ENCODE data around the gene TMEM140. TPM values are rescaled to one million over a fixed set of nuclear protein-coding genes. Genes with fewer than 3 reads are reported as not detected.
A peak's percentile ranks its signal among the peaks of the same experiment; 100 is the strongest.
"Not testable (repeated sequence)": the region's sequence is repeated elsewhere in the genome, so short reads cannot be mapped to it uniquely, and the experiment has no call there.

TMEM140 gene
- total RNA-seq, 1 experiment from 2014 or later = 4.1 TPM

DNA sequence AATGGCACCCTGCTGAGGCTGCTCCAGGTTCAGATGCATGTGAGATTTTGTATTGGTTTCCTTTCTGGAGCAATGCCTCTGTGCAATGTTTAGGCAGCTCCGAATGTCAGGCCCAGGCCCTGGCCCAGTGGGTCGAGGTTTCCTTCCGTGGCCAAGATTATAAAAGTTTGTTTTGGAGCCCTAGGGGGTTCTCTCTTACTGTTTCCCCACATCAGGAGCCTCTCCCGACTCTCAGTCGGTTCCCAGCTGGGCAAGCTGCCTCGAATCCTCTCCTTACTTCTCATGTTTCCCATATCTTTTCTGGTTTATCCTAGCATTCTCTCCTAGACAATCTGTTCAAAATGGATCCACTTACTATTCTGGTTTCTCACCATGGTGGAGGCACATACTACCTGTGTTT is 11.0 kb downstream of the TMEM140 start:
- no peak for DNase-seq (ENCODE audit: low spot score)

DNA sequence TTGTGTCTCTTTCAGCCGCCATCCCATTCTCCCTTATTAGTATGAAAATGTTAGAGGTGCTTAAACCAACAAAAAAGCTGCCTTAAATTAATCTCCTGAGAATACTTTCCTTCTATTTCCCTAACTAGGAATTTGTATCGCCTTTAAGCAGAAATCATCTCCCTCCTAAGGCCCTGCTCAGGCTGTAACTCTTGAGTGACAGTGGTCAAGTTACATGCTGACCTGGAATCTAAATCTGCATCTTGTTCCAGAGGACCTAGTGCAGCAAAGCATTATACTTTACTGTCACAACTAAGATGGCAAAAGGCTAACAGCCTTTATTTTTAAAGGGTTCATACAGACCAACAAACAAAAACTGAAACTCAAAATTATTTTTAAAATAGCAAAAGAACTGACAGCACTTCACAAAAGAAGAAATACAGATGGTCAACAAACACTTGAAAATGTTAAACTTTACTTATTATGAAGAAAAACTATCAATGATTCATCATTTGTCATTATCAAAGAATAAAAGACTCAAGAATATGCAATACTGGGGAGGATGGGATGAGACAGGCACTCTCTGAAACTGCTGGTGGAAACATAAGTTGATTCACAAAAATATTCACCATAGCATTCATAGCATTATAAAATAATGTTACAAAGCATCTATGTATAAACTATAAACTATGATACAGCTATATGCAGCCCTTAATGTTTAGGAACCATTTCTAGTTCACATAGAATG is 11.7 kb downstream of the TMEM140 start:
- no peak for DNase-seq (ENCODE audit: low spot score)

DNA sequence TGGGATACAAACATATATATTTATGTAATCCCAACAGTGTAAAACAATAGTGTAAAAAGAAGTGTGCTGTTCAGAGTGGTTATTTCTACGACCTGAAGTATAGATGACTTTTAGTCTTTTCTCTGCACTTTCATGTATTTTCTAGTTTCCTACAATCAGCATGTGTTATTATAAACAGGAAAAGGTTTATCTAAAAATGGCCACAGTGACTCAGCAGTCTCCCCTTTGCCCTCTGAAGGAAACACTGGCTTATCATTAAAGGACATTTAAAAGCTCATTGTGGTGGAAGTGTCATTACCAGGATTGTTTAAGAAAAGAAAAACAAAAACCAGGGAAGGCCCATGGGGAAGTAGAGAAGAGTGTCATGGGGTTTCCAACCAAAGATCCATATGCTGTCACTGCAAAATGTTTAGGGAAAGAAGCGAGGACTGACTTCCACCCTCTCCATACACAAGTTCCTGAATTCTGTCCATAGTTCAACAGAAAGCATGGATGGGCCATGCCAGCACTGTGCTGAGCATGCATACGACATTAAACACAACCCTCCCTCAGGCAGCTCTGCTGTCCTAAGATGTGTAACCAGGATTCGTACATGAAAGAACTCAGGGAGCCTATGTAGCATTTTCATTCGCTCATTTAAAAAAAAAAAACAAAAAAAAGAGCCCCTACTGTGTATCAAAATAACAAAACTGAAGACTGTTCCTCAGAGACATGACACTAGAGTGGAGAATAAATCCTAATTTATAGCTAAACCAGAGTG is 12.4 kb downstream of the TMEM140 start:
- peak; percentile 52 for DNase-seq (ENCODE audit: low spot score)

DNA sequence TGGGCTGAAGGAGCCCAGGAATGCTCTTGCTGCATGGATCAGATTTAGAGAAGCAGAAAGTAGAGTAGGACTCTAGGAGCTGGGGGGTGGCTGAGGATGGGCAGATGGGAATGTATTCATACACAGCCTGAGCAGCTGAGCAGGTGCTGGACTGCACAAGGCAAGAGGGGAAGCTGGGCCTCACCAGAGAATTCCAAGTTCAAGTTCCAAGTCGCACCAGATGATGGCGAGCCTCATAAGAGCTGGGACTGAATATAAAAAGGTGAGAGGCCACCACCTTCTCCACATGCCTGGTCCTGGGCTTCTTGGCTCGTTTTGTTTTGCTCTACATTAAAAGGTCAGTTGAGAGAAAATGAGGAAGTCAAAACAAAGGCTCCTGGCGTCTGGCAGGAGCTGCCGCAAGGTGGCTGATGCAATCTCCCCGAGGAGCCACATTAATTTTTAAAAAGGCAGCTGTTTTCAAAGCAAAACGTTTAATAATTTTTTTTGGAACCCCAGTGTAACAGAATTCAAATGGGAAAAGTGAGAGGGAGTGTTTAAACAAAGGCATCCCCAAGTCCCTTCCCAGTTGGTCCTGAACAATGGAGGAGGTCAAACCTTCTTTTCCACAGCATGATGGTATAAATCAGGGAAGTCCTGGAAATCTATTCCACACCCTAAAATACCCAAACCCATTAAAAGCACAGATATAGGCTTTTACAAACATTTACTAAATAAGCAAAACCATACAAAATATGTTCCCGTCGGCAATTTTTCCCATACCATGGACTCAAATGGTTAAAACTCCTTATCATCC is 13.2 kb downstream of the TMEM140 start:
- peak; percentile 58 for DNase-seq (ENCODE audit: low spot score)

DNA sequence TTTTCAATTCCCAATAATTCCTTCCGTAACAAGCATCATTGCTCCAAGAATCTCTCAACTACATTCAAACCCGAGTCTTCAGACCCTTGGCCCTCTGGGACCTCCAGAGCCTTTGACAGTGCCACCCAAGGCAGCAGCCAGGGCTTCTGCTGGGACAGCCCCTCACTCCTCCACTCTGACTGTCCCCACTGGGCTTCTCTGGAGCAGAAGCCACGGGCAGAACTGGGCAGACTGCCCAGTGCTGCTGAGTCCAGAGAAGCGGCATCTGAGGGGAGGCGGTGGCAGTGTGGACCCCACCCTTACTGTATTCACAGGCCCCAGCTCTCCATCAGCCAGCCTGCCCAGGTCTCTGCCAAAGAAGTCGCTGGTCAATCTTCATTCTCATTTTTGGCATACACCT is 13.8 kb downstream of the TMEM140 start:
- no peak for DNase-seq (ENCODE audit: low spot score)

DNA sequence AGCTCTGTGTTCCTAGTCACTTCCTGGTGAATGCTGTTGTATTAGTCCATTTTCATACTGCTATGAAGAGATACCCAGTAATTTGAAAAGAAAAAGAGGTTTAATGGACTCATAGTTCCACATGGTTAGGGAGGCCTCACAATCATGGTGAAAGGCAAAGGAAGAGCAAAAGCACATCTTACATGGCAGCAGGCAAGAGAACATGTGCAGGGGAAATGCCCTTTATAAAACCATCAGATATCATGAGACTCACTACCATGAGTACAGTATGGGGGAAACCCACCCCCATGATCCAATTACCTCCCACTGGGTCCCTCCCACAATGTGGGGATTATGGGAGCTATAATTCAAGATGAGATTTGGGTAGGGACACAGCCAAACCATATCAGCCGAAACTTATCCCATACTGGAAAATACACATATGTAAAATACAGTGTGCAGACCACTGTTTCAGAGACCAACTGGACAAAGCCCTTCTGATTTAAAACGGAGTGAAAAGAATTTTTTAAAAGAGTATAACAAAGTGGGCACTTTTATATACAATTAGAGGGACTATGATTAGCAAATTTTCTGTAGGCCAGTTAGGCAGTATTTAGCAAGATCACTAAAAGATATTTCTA is 14.6 kb downstream of the TMEM140 start:
- DNase-seq (ENCODE audit: low spot score) = no peak

DNA sequence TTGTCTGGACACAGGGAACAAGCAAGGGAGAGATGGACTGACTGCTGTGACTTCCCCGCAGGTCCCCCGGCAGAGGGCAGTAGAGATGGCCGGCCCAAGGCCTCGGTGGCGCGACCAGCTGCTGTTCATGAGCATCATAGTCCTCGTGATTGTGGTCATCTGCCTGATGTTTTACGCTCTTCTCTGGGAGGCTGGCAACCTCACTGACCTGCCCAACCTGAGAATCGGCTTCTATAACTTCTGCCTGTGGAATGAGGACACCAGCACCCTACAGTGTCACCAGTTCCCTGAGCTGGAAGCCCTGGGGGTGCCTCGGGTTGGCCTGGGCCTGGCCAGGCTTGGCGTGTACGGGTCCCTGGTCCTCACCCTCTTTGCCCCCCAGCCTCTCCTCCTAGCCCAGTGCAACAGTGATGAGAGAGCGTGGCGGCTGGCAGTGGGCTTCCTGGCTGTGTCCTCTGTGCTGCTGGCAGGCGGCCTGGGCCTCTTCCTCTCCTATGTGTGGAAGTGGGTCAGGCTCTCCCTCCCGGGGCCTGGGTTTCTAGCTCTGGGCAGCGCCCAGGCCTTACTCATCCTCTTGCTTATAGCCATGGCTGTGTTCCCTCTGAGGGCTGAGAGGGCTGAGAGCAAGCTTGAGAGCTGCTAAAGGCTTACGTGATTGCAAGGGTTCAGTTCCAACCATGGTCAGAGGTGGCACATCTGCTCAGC is 16.6 kb downstream of the TMEM140 start:
- DNase-seq (ENCODE audit: low spot score) = no peak

DNA sequence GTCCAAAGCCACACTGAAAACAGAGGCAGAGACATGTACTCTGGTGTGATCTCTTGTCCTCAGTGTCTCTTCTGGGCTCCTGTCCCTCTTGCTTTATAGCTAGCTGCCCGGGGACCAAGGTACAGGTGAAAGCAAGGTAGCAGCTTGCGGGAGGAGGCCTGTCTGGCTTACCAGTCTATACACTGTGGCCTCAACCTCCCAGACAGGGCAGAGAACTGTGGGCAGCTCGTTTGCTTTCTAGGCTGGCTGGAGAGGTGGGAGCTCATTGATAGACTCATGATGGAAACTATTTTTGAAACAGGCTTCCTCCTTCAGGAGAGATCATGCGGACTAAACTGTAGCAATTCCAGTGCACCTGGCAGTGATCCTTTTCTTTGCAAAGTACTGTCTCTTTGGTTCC is 18.0 kb downstream of the TMEM140 start:
- DNase-seq (ENCODE audit: low spot score) = no peak

DNA sequence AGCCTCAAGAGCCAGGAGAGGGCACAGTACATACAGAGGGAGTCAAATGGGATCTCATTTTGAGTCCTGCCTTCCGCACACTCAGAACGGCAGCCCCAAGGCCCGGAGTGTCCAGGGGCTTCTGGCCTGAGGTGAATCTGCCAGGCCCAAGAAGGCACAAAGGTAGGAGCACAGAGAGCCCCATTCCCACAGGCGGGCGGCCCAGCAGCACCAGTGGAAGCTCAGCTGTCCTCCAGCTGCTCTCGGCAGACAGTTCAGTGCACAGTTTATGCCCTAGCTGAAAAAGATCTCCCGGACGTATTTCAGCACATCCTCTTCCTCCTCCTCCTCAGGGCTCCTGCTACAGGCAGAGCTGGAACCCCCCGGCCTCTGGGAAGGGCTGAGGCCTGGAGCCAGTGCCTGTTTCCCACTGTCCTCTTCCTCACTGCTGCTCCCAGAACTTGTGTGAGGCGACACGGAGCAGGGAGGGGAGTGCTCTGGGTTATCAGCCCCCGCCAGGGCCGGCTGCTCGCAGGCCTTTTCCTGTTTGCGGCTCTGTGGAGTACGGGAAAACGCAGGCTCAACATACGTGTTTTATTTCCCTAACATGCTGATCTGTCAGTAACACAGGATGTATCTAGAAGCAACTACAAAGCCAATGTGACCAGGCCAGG is 18.6 kb downstream of the TMEM140 start:
- DNase-seq (ENCODE audit: low spot score) = no peak

DNA sequence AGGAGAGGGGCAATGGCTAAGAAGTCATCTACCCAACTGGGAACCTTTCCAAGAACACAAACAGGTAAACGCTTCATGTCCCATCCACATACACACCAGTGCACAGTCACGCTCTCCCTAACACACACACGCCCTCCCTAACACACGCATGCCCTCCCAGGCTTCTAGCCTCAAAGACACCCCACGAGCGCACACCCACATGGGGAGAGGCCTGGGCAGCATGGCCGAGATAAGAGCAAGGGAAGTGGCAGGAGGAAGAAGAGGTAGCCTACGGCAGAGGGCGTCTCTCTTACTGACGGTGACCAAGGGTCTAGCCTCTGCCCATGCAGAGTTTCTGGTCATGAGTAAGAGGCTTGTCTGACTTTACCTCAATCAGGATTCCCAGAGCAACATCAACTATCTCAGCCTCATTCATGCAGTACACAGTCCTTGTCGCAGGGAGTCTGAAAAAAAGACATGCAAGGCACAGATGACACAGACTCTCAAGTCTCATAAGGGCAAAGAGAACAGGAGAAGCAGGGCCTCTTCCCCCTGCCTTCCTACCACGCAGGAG is 19.6 kb downstream of the TMEM140 start:
- DNase-seq (ENCODE audit: low spot score) = no peak

DNA sequence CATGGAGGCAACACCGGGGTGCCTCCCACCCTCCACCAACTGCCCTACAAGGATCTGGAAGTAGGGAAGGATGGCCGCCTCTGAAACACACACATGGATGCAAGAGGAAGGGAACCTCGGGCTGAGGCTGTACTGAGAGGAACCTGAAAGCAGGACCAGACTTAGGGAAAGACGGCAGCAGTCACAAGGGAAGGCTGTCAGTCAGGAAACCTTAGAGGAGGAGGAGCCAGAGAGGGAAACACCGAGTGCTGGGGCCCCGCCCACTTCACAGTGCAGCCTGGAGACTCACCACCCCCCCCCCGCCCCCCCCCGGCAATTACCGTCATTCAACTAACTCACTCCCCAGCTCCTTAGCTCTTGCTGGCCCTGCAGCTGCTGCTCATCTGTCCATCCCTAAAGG is 20.1 kb downstream of the TMEM140 start:
- no peak for DNase-seq (ENCODE audit: low spot score)

DNA sequence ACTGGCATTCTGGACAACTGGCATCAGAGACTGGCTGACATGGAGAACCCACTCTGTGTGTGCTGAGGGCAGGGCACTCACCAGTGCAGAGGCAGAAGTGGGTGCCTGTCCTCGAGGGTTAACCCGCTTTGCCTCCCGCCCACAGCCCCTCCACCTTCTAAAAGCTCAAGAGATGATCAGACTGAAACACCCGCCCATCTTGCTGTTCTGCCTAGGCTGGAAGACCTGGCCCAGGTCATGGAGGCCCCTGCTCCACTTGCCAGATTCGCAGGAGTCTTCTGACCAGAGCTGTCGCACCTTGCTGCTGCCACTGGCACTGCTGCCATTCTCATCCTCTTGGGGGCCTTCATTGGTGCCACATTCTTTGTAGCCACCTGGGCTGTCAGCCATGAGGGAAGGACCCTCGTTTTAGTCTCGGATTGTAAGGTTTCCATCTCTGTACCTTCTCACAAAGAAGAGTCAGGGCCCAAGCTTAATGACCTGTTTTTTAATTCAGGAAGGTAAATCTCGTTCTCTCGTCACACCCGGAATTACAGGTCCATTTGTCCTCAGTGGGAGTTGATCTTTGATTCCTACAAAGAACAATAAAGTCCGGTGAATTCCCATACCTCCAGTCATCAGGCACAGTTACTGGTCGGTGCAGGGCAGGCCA is 20.7 kb downstream of the TMEM140 start:
- no peak for DNase-seq (ENCODE audit: low spot score)

DNA sequence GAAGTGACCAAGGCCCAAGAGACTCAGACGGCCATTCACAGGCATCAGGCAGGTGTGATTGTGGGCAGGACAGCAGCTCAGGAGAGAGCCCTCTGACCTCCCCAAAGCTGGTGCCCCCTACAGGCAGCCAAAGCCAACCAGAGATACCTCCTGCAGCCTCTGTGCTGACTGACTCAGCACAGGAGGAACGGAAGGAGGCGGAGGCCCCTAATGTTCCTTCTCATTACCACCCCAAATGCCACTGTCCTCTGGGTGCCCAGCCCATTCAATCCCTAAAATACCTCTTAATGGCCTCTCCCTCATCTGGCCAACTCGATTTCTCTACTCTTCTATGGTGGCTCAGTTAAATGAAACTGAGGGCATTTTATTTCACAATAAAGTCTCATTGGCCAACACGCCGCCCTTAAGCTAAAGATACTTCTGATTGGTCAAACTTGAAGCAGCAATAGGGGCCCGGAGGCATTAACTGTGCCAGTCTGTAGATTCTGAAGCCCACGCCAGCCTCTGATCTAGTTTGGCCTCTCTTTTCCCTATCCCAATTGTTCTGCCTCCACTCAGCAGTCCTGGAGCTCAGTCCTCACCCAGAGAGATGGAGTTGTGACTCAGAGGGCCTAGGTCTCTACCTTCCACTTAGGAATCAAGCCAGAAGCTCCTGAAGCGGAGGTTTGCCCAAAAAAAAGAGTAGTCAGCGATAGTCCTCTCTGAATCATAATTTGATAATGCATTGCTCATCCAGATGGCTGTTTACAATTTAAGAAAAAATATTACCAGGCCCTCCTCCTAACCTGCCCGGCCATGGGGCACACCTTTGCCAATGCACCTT is 21.5 kb downstream of the TMEM140 start:
- peak; percentile 53 for DNase-seq (ENCODE audit: low spot score)

DNA sequence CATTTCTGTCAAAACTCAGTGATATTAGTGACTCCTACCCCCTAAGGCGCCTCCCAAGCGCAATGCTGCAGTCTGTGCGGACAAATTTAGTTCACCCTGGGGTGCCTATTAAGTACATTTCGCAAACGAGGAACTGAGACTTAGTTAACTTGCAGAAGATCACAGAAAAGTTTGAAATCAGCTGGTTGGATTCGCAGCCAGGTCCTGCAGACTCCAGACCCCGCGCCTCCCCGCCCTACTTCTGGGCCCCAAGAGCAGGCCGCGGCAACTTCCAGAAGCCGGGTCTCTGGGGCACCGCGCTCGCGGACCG is 22.0 kb downstream of the TMEM140 start:
- no peak for DNase-seq (ENCODE audit: low spot score)

DNA sequence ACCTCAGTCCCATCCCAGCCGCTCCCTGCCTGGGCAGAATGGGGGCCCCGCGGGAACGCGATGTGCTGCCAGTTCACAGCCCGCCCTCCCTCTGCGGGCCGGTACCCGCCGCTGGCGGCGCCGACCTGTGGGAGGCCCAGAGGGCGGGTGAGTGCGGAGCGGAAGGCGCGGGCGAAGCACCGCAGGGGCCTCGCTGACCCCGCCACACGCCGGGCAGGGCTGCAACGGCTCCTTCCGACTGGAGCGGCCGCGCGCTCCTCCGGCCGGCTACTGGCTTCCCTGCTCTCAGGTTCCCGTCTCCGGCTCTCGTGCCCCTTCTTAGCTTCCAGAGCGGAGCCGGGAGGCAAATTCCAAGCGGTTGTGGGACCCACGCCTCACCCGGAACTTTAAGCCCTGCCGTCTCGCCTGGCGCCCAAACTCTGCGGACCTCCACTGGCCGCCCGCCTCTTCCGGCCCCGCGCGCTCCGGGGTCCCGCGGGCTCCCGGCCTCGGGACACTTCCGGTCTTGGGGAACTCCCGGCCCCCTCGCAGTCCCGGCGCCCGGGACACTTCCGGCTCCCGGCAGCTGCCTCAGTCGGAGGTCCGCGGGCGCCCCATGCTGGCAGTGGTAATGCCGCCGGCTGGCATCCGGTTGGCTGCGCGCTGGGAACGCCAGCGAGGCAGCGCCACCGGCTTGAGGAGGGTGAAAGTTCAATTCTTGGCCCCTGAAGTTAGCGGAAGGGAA is 22.6 kb downstream of the TMEM140 start, which contains the start of gene CYREN:
CYREN (minus strand) TSS at position 434 of the 724 bp plus-strand sequence. CDS start 1,785 bp downstream, outside the sequence.
- DNase-seq (ENCODE audit: low spot score) = peak; percentile 97

DNA sequence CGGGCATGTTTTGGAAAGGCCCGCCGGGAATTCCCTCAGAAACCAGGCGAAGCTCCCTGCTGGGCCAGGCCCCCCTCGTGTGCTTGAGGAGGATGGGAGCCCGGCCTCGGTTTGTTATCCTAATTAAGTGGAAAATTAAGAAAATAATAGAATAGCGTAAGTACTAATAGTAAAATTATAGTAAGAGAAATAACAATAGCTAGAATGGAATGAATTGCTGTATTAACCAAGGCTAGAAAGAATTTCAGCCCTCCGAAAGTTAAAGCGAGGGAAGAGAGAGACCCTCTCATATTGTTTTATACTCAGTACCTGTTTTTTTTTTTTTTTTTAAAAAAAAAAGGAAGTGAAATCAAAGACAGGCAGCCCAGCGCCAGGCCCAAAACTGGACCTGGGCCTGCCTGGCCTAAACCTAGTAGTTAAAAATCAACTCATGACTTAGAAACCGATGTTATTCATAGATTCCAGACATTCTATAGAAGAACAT is 23.2 kb downstream of the TMEM140 start:
- not testable (repeated sequence) for DNase-seq (ENCODE audit: low spot score)

DNA sequence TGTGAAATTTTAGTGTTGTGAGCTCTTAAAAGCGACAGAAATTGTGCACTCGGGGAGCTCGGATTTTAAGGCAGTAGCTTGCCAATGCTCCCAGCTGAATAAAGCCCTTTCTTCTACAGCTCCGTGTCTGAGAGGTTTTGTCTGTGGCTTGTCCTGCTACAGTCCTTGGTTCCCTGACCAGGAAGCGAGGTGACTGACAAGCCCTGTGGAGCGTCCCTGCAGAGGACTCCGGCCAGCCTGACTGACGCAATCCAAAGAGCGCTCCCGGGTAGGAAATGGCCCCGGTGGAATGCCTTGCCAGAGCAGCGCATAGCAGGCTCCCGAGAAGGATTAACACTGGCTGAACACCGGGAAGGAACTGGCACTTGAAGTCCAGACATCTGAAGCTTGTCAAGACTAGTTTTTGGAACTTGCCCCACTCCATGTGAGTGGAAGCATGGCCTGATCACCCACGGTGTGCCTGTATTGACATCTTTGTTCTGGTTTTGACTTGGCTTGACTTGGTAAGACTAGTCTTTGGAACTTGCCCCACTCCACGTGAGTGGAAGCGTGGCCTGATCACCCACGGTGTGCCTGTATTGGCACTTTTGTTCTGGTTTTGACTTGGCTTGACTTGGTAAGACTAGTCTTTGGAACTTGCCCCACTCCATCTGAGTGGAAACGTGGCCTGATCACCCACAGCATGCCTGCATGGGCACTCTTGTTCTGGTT is 23.9 kb downstream of the TMEM140 start:
- not testable (repeated sequence) for DNase-seq (ENCODE audit: low spot score)

Measured in HT-29 (cell line).